Progenitor cell of endocrine pancreas (in vitro differentiated cells): ENCODE measurements around the gene GDI1. TPM values are rescaled to one million over a fixed set of nuclear protein-coding genes. Genes with fewer than 3 reads are reported as not detected.
"Not testable (repeated sequence)": the region's sequence is repeated elsewhere in the genome, so short reads cannot be mapped to it uniquely, and the experiment has no call there.

Experiments used
- DNase-seq: peaks from one replicate; pipeline ENCODE4 v3.0.0; 2021; ENCODE audit warnings: low spot score; ENCODE audit not compliant: unreplicated experiment
- H3K27ac Mint-ChIP-seq: 2 replicates; pipeline ENCODE4 v1.8.0; 2021; ENCODE audit warnings: mild to moderate bottlenecking, moderate library complexity, mixed read lengths
- H3K27me3 Mint-ChIP-seq: 2 replicates; pipeline ENCODE4 v1.8.0; 2021; ENCODE audit warnings: mixed read lengths
- H3K36me3 Mint-ChIP-seq: 2 replicates; pipeline ENCODE4 v1.8.0; 2022; ENCODE audit warnings: mixed read lengths; ENCODE audit not compliant: insufficient read depth
- H3K4me1 Mint-ChIP-seq: 2 replicates; pipeline ENCODE4 v1.8.0; 2021; ENCODE audit warnings: low read depth, mixed read lengths
- H3K4me3 Mint-ChIP-seq: 2 replicates; pipeline ENCODE4 v1.8.0; 2021; ENCODE audit warnings: low read depth, mild to moderate bottlenecking, moderate library complexity, mixed read lengths
- H3K9me3 Mint-ChIP-seq: 2 replicates; pipeline ENCODE4 v1.8.0; 2021; ENCODE audit warnings: low read depth, mixed read lengths
- long read RNA-seq: library from polyadenylated mRNA; unstranded; transcript quantifications from one replicate; pipeline ENCODE4 v2.0.0, GENCODE V29; 2020
- total RNA-seq: library from RNA; stranded (reverse); gene quantifications from 2 replicates; pipeline ENCODE4 v1.2.1, GENCODE V29; 2021
- TF ChIP-seq, protein P1 (sequence below): fragments of 200-600 bp; sonication (generic); IDR thresholded peaks from one replicate; pipeline ENCODE4 v1.5.0; 2021; ENCODE audit warnings: antibody characterized with exemption, mild to moderate bottlenecking; ENCODE audit not compliant: unreplicated experiment

GDI1 gene
- 149 and 151 TPM in 2 replicates for total RNA-seq
- long read RNA-seq, partial matches to known transcripts, result 1 of 2 reads
- long read RNA-seq, other reads (novel, unspliced or antisense), result 1 of 2 reads

DNA sequence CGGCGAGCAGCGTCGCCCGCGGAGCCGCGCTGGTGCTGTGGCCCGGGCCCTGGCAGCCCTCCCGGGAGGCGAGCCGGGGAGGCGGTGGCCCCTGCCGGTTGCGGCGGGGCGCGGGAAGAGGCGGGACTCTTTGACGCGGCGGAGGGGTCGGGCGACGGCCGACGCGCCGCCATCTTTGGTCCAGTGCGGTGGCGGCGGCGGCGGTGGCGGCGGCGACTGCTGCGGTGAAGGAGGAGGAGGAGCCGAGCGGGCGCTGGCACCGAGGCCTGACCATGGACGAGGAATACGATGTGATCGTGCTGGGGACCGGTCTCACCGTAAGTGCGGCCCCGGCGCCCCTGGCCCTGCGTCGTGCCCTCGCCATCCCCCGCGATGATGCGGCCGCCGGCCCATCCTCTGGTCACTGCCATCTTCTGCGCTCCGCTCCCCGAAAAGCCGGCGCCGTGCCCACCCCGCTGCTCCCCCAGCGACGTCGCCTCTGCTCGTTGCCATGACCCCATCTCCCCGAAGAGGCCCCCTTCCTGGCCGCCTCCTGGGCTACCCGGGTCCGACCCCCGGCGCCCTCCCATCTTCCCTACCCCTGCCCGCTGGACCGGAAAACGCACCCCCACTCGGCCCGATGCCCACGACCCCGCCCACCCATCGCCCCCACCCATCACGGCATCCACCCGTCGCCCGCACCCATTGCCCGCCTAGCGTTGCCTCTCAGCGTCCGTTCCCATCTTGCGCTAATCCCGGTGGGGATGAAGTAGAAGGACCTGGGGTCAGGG, at the start of gene GDI1:
Gene GDI1 (plus strand): TSS at position 172 of the 770 bp plus-strand sequence. CDS start 101 bp downstream, at position 273.
- H3K4me3 Mint-ChIP-seq, result peak within 1 kb of the TSS; percentile 81
- TF ChIP-seq, protein P1, sequence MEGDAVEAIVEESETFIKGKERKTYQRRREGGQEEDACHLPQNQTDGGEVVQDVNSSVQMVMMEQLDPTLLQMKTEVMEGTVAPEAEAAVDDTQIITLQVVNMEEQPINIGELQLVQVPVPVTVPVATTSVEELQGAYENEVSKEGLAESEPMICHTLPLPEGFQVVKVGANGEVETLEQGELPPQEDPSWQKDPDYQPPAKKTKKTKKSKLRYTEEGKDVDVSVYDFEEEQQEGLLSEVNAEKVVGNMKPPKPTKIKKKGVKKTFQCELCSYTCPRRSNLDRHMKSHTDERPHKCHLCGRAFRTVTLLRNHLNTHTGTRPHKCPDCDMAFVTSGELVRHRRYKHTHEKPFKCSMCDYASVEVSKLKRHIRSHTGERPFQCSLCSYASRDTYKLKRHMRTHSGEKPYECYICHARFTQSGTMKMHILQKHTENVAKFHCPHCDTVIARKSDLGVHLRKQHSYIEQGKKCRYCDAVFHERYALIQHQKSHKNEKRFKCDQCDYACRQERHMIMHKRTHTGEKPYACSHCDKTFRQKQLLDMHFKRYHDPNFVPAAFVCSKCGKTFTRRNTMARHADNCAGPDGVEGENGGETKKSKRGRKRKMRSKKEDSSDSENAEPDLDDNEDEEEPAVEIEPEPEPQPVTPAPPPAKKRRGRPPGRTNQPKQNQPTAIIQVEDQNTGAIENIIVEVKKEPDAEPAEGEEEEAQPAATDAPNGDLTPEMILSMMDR, result no peak
- no peaks in the 10 kb centered on the region for H3K27me3 Mint-ChIP-seq
- peaks cover 6% of the 10 kb centered on the region for H3K36me3 Mint-ChIP-seq
- H3K4me1 Mint-ChIP-seq, result peaks cover 4% of the 10 kb centered on the region
- no peak for DNase-seq
- no peaks in the 10 kb centered on the region for H3K9me3 Mint-ChIP-seq
- peak within 1 kb of the TSS; percentile 89 for H3K27ac Mint-ChIP-seq

- not testable (repeated sequence) for DNase-seq, H3K4me1 Mint-ChIP-seq, H3K4me3 Mint-ChIP-seq, H3K9me3 Mint-ChIP-seq, H3K27ac Mint-ChIP-seq, H3K36me3 Mint-ChIP-seq, H3K27me3 Mint-ChIP-seq
Measured at GRCh38 chrX:154388094-154388493, 48.9 kb upstream of the GDI1 start.

GRCh38 chrX:154388649-154389048, 48.3 kb upstream of the GDI1 start:
- H3K9me3 Mint-ChIP-seq, H3K27ac Mint-ChIP-seq, DNase-seq, H3K4me3 Mint-ChIP-seq, H3K27me3 Mint-ChIP-seq, H3K36me3 Mint-ChIP-seq, H3K4me1 Mint-ChIP-seq: not testable (repeated sequence)

DNA sequence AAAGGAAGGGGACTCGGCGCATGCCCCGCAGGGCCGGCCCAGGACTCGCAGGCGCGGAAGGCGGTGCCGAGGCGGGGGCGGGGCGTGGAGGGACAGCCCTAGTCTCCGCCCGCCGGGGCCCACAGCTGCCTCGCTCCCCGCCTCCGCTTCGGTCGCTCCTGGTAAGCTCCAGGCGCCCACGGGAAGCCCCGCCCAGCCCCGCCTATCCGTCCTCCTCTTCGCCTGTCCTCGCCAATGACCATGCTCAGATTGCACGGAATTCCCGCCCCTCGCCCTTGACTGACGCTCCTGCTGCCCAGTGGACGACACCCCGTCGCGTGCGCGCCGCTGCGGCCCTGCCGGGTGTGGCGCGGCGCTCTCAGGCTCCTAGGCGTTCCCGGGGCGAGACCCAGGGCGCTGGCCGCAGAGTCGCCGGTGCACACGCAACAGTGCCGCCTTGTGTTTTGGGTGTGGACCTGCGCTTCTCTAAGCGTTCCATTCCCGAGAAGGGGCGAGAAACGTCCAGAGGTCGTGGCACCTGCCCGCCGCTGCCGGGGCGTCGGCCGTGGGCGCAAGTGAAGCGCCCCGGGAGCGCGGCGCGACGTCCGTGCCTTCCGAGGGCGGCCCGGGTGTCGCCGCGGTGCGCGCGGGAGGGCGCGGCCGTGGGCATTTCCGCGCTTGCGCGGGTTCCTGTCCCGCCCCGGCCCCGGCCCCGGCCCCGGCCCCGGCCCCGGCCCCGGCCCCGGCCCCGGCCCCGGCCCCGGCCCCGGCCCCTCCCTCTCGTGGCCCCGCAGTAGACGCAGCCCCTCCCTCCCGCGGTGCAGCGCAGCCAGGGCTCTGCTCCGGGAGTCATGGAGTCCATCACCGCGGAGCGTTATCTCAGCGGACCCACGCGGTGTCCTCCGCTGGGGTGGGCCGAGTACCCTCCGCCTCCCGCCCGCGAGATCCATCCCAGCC, 46.9 kb upstream of the GDI1 start:
- not testable (repeated sequence) for H3K9me3 Mint-ChIP-seq, H3K4me1 Mint-ChIP-seq, H3K4me3 Mint-ChIP-seq, H3K36me3 Mint-ChIP-seq, H3K27ac Mint-ChIP-seq, H3K27me3 Mint-ChIP-seq, DNase-seq

DNA sequence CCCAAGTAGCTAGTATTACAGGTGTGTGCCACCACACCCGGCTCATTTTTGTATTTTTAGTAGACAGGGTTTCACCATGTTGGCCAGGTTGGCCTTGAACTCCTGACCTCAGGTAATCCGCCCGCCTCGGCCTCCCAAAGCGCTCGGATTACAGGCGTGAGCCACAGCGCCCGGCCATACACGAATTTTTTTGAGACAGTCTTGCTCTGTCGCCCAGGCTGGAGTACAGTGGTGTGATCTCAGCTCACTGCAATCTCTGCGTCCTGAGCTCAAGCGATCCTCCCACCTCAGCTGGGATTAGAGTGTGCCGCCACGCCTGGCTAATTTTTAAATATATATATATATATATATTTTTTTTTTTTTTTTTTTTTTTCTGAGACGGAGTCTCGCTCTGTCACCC, 40.6 kb upstream of the GDI1 start:
- Mint-ChIP-seq H3K27ac (peak overlapping the region; percentile 99), H3K4me3 (peak overlapping the region; percentile 97), H3K36me3 (peaks cover 13% of the 10 kb centered on the region)
- not testable (repeated sequence) for H3K27me3 Mint-ChIP-seq, H3K4me1 Mint-ChIP-seq, H3K9me3 Mint-ChIP-seq
- DNase-seq, result peak; percentile 5

DNA sequence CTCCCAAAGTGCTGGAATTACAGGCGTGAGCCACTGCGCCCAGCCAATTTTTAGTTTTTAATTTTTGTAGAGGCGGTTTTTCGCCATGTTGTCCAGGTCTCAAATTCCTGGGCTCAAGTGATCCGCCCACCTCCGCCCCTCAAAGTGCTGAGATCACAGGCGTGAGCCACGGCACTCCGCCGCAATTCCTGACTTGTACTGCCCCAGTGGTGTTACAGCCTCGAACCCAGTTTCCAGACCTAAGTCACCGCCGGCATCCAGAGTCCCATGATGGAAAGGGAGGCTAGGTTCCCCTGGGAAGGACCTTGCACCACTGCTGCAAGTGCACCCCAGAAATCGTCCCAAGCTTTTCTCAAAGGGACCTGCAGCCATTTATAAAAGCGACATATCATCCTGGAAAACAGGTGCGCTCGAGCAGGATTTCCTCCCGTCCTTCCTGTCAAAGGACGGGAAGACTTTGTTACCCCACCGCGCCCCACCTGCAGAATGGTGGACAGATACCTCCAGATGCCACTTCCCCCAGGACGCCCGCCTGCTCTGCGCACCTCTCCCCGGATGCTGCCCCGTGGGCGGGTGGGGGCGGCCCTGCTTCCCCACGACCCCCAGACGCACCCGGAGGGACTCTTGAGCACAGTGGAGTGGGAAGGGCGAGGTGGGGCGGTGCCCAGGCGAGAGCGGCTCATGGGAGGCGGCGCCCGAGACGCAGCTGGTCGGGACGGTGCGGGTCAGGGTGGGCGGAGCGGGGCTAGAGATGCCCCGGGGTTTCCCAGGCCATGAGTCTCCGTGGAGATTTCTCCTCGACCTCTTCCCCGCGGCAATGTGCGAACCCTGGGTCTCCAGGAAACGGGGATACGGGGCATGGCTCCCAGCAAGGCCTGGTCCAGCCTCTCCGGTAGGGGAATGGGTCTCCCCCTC, 39.7 kb upstream of the GDI1 start:
- TF ChIP-seq, protein P1, result no peak
- Mint-ChIP-seq H3K27ac (peak overlapping the region; percentile 99), H3K4me1 (peaks cover 9% of the 10 kb centered on the region), H3K36me3 (peaks cover 13% of the 10 kb centered on the region), H3K9me3 (peaks cover 5% of the 10 kb centered on the region), H3K4me3 (peak overlapping the region; percentile 97), H3K27me3 (no peaks in the 10 kb centered on the region)
- DNase-seq, result peak; percentile 8
